A673 (cell line): ENCODE data around the gene ZNF700.
"Not testable (repeated sequence)": the region's sequence is repeated elsewhere in the genome, so short reads cannot be mapped to it uniquely, and the experiment has no call there.

Source experiments
- CTCF ChIP-seq: fragments of 300-800, 200-600 bp; sonication (generic); conservative IDR thresholded peaks from 2 replicates; pipeline ENCODE4 v1.5.1; 2017; ENCODE audit warnings: low read depth, mild to moderate bottlenecking, antibody characterized with exemption, low read length, moderate library complexity, mixed read lengths
- EZH2 ChIP-seq: fragments of 200-600 bp; sonication (generic); IDR thresholded peaks from 2 replicates; pipeline ENCODE4 v1.6.1; 2017; ENCODE audit warnings: borderline replicate concordance, low read depth, mild to moderate bottlenecking, mixed read lengths, antibody characterized with exemption, low read length; ENCODE audit not compliant: poor library complexity, severe bottlenecking

GRCh38 chr19:11914417-11915051 lies 10.4 kb upstream of the ZNF700 start:
- not testable (repeated sequence) for TF ChIP-seq CTCF, EZH2
